Kidney capillary endothelial cell (primary cell): Measurements from ENCODE around the gene SCPEP1.
A peak's percentile ranks its signal among the peaks of the same experiment; 100 is the strongest.
"Not testable (repeated sequence)": the region's sequence is repeated elsewhere in the genome, so short reads cannot be mapped to it uniquely, and the experiment has no call there.

Source experiments
- DNase-seq: peaks from one replicate; pipeline ENCODE4 v3.0.0-alpha.2; 2018; ENCODE audit warnings: low spot score

Gene SCPEP1

GRCh38 chr17:56977673-56978395 lies at the start of gene SCPEP1:
Gene SCPEP1, plus strand, starts transcription at chr17:56978131. Its CDS starts 29 bp downstream, at chr17:56978160.
- peak; percentile 58 for DNase-seq

GRCh38 chr17:56928586-56928985 lies 49.3 kb upstream of the SCPEP1 start:
- no peak for DNase-seq

- no peak for DNase-seq
These were observed 48.5 kb upstream of the SCPEP1 start for GRCh38 chr17:56929362-56929969.

- no peak for DNase-seq
These were observed 47.1 kb upstream of the SCPEP1 start for GRCh38 chr17:56930739-56931337.

GRCh38 chr17:56933151-56933745 lies 44.7 kb upstream of the SCPEP1 start:
- no peak for DNase-seq

- DNase-seq, result no peak
These were observed 44.1 kb upstream of the SCPEP1 start for GRCh38 chr17:56933868-56934267.

- no peak for DNase-seq
These were observed 43.7 kb upstream of the SCPEP1 start for GRCh38 chr17:56934280-56934679.

- no peak for DNase-seq
These were observed 42.5 kb upstream of the SCPEP1 start for GRCh38 chr17:56935461-56935860.

- no peak for DNase-seq
These were observed 41.1 kb upstream of the SCPEP1 start for GRCh38 chr17:56936697-56937322.

- peak; percentile 34 for DNase-seq
These were observed 40.2 kb upstream of the SCPEP1 start for GRCh38 chr17:56937687-56938086.

- DNase-seq, result peak; percentile 70
These were observed 39.7 kb upstream of the SCPEP1 start for GRCh38 chr17:56938206-56938605.

GRCh38 chr17:56939869-56940484 lies 38.0 kb upstream of the SCPEP1 start:
- DNase-seq, result peak; percentile 75

- no peak for DNase-seq
These were observed 34.3 kb upstream of the SCPEP1 start for GRCh38 chr17:56943505-56944125.

- DNase-seq, result no peak
These were observed 31.9 kb upstream of the SCPEP1 start for GRCh38 chr17:56945938-56946505.

GRCh38 chr17:56947741-56948140 lies 30.2 kb upstream of the SCPEP1 start:
- DNase-seq, result no peak

- DNase-seq, result no peak
These were observed 29.4 kb upstream of the SCPEP1 start for GRCh38 chr17:56948491-56948890.

GRCh38 chr17:56949595-56949994 lies 28.3 kb upstream of the SCPEP1 start:
- DNase-seq, result no peak

GRCh38 chr17:56956992-56957391 lies 20.9 kb upstream of the SCPEP1 start:
- no peak for DNase-seq

GRCh38 chr17:56960596-56961538 lies 17.1 kb upstream of the SCPEP1 start, which contains the start of gene COIL:
Gene COIL, minus strand, starts transcription at chr17:56961050. Its CDS starts 31 bp downstream, at chr17:56961019.
- peak; percentile 82 for DNase-seq

- not testable (repeated sequence) for DNase-seq
These were observed 12.7 kb upstream of the SCPEP1 start for GRCh38 chr17:56965241-56965640.
